GM21619 (cell line): ENCODE data around the gene DPF3.
A peak's percentile ranks its signal among the peaks of the same experiment; 100 is the strongest.

Source experiments
- ATAC-seq: cut with Tn5 transposase; IDR thresholded peaks from one replicate; pipeline ENCODE4 v1.9.1; 2021; ENCODE audit not compliant: unreplicated experiment

Gene DPF3

DNA sequence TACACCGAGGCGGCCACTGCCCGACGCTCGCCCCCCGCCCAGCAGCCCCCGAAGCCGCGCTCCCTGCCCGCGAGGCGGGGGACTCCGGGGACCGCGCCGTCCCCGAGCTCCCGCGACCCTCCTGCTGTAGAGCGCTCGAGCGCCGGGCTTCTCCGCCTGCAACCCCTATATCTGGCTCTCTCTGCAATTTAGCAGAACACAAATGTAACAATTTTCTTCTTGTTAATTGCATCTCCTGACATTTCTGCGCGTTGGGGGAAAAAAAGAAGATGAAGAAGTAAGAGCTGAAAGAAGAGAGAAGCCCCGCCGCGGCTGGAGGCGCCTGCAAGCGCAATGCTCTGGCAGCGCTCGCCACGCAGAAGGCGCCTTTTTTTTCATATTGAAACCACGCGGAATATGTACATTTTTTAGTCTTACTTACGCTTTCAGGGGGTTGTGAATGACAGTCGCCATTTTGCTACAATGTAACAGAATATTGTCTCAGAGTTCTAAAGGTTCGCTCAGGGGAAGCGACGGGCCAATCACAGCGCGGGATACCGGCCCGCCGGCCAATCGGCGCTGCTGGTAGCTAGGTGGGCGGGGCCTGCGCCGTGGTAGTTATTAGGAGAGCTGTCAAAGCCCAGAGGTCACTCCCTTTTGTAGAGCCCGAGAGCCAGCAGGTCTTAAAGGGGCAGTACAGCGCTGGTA lies at the start of gene DPF3:
Gene DPF3 (minus strand): TSS at position 466 of the 687 bp plus-strand sequence. CDS start 13 bp downstream, at position 453.
- peak; percentile 98 for ATAC-seq

DNA sequence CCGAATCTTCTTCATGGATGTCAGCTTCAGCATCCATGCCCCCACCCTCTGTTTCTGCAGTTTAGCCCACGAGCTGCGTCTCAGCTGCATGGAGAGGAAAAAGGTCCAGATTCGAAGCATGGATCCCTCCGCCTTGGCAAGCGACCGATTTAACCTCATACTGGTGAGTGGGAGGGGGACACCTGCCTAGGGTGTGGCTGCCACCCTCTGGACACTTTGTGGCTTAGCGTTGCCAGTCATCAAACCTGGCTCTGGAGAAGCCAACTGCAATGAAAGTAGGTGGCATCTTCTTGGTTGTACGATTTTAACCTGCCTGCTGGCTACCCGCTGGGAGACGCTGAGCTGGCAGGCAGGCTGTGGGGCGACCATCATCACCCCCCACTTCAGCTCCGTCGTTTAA lies 49.0 kb upstream of the DPF3 start:
- ATAC-seq = no peak

DNA sequence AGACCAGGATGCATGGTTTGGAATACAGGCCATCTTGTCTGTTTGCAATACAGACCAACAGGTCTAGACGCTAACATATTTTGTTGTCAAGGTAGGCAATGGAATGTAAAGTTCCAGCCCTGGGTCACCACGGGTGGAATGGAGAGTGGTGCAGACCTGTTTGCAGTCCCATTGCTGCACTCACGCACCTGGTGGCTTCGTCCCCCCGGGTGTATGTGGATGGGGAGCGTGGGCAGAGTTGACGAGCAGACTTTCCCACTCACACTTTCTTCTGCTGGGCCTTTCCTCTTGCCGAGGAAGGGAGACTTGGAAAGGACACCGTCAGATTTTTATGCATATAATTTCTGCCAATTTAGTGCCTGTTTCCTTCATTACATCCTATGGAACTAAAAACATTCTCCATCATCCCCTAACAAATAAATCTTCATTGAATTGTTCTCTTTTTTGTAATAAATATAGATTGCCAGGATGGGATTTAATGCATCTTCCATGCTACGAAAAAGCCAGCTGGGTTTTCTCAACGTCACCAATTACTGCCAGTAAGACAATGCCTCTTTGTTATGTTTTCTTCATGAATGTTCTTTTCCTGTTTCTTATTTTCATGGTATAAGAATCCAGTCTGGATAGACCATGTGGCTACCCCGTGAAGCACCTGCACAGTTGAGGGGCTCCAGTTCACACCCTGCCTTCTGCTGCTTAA lies 47.5 kb upstream of the DPF3 start:
- ATAC-seq = no peak

DNA sequence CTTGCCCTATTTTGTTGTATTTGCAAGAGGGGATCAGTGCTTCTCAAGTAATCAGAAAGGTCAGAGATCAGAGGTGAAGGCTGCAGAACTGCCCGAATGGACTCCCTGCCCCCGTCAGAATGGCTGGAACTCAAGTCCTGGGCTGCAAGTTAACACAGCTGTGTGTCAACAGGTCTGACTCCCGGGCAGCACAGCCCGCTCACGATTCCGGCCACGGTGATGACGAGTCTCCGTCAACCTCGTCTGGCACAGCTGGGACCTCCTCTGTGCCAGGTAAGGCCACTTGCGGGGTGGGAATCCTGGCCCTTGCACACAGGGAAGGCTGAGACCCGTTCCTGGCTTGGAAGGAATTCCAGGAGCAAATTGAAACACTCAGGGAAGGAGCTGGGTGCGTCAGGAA lies 45.7 kb upstream of the DPF3 start:
- ATAC-seq = no peak

DNA sequence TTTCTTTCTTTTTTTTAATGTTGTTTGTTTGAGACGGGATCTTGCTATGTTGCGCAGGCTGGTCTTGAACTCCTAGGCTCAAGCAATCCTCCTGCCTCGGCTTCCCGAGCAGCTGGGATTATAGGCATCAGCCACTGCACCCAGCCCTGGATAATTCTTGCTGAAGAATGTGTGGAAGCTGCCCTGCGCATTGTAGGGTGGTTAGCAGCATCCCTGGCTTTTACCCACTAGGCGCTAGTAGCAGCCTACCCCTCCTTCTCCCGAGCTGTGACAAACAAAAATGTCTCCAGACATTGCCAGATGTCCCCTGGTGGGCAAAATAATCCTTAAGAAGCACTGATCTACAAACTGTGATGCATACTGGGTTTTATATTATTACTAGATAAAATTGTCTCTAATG lies 39.0 kb upstream of the DPF3 start:
- ATAC-seq = no peak

DNA sequence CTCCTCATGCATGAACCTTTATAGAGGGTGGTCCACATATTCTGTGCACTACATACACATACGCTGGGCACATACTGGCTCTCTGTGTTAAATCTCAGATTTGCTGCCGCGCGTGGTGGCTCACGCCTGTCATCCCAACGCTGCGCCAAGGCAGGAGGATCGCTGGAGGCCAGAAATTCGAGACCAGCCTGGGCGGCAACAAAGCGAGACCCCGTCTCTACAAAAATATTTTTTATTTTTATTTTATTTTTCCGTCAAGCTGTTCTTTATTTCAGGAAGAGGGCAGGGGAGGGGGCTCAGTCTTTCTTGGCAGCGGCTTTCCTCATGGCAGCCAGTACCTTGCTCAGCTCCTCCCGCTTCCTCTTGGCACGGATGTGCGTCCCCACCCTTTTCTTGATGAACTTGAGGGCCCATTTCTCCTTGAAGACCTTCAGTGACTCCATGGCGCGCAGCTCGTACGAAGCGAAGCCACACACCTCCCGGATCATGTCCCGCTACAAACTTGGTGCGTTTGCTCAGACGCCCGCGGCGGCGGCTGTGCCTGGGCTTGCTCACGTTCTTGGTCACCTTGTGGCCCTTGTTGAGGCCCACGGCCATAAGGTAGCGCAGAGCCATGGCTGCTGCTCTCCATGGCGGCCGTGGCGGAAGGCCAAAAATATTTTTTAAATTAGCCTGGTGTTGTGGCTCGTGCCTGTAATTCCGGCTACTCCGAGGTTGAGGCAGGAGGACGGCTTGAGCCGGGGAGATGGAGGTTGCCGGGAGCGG lies 35.6 kb upstream of the DPF3 start:
- no peak for ATAC-seq

DNA sequence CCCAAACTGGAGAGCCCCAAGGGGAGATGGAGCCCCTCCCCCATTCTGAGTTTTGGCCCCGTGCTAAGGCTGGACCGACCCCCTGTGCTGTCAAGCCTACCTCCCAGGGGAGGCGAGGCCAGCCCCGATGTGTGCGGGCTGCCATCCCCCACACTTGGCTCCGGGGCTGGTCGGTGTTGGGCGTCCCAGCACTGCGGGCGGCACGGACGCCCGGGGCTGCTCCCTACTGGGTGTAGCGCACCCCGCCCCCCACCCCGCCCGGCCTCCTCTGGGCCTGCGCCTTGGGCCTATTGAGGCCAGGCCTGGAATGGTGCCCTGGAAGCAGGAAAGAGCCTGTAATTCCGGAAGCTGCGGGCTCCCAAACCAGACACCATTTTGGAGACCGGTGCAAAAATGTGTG lies 35.0 kb upstream of the DPF3 start:
- no peak for ATAC-seq

DNA sequence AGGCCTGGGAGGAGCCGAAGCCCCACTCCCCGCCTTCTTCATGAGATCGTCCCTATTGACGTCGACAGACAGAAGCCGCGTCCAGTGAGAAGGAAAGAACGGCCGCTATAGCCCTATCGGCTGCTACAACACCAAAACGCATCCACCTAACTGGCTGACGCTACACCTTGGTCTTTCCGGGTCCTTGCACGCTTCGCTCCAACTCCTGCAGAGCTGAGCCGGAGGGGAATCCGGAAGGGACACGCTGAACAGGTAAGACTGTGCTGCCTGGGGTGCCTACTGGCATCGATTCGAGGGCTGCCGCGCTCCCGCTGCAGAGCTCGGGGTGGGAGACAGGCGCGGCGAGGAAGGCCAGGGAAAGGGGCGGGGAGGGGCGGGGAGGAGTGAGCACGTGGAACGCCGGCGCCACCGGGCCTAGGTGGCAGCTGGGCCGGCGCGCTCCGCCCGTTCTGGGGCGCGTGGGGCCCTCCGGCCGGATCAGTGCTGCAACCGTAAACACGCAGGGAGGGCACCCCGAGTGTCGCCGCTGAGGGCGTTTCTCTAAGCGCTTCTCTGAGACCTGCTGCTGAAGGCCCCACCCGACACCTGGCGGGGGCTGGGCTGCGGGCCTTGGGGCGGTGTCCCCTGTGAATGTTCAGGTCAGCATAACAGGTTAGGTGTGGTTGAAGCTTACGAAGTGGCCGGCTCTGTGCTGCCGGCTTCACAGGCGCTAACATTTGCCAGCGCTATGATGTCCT lies 32.6 kb upstream of the DPF3 start, which contains the start of gene DCAF4:
Gene DCAF4 (plus strand): TSS at position 173 of the 737 bp plus-strand sequence. CDS start 11,515 bp downstream, outside the sequence.
- ATAC-seq = peak; percentile 98

DNA sequence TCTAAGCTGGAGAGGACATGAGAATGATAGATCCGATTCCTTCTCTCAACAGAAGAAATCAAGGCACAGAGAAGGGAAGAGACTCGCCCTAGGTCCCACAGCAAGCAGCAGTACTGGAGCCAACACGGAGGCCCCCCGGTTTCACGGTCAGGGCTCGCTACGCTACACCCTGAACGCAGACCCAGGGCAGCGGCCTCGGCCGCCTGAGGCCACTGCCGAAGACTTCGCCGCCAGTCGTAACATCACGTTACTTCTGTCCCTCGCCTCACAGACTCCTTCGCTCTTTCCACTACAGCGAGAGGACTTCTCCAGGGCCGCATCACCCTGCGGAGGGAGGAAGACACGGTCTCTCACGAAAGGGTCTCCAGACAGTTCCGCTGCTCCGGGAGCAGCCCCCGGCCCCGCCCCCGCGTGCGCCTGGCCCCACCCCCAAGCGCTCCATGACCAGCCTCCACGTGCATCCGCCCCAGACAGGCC lies 32.0 kb upstream of the DPF3 start:
- ATAC-seq = peak; percentile 12

DNA sequence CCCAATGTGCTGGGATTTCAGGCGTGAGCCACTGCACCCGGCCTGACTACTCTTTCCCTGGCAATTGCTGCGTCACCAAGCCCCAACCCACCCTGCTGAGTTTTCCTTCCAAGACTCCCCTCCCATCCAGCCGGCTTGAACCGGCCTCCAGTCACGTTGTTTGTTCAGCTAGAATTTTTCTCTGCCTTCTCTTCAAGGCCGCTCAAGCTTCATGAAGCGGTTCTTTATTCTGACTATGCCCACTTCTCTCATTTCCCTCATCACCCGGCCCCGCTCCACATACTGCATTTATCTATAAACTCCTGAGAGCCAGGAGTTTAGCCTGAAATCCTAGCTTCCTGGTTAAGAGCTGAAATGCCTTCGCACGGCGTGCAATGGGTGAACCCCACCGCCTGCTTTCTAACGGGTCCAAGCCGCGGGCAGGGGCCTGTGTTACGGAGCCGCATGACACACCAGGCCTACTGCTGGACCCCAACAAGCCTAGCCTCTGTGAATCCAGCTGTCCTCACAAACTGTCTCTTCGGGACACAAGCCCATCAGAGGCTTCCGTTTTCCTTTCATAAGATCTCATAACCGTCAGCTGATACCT lies 31.4 kb upstream of the DPF3 start:
- ATAC-seq = no peak

DNA sequence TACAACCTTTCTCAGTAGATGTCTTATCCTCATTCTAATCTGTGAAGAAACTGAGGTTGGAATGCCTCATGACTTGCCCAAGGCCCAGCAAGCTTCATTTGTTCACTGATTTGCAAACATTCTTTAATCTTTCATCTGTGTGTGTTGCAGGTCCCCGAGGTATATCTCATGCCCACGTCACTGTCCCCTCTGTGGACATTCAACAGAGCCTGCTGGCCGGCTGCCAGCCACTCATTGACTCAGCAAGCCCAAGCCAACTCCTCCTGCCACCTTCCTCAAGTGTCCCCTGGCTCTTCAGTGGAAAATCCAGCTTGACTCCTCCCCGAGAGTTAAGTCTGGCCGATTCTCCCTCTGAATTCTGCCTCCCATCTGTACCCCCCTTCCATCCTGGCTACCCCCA lies 30.4 kb upstream of the DPF3 start:
- no peak for ATAC-seq

DNA sequence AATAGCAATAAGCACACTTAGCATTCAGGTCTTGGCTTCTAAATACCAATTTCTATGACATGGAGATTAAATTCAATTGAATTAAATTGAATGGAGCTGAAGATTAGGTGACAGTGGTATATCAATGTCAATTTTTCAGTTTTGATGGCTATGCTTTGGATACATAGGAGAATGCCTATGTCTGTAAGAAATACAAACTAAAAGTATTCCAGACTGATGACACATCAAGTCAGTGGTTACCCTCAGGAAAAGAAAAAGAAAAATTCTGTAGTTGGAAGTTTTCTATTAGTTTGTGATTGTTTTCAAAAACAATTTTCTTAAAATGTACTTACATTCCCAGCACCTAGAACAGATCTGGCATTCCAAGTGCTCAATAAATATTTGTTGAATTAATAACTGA lies 27.5 kb upstream of the DPF3 start:
- ATAC-seq = no peak

DNA sequence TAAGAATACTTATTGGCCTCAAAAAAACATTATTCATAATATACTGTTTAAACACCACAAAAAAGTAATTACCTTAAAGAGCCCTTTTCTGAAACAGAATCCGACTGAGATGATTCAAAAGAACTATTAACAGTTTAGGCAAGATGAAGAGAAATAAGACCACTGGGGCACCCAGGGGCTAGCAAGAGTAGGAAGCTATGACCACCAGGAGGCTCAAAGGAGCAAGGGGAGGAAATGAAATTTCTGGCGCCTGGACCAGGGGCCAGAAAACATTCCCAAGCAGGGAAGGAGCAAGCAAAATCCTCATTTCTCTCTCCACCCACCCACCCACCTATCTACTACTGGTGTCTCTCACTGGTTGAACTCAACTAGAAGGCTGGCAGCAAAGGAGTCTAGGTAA lies 26.1 kb upstream of the DPF3 start:
- ATAC-seq = no peak

DNA sequence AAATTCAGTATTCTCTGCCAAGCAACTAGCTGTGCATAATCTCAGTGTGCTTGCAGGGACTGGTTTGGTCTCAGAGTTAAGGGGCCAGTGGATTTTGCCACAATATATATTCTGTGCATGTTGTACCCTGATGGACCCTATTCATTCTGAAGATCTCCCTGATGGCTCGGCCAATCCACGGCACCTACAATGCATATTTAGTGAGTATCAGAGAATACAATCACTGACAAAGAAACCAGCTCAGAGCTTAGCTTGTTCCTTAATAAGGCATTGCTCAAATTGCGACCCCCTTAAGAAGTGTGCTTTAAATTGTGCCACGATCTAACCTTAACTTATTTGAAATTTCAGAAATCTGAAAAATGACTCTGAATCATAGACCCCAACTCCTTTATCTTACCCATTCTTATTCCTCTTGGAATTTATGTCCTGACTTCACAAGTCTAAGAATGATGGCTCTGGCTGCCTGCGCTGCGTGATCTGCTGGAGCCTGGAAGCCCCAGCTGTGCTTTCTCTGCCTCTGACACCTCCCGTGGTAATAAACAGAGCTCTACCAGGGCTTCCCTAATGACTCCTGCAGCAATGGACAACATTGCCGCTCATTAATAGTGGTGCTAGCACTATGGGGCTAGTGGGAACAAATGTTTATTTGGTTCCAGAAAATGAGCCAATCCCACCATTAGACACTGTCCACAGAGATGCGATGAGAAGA lies 23.3 kb upstream of the DPF3 start:
- ATAC-seq = no peak

DNA sequence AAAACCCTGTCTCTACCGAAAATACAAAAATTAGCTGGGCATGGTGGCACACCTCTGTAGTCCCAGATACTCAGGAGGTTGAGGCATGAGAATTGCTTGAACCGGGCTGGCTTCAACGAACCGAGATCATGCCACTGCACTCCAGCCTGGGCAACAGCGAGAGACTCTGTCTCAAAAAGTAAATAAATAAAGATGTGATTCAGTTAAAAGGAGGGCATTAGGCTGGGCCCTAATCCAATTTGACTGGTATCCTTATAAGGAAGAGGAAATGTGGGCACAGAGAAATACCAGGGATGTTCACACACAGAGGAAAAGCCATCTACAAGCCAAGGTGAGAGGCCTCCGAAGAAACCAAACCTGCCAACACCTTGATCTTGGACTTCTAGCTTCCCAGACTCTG lies 22.3 kb upstream of the DPF3 start:
- no peak for ATAC-seq

DNA sequence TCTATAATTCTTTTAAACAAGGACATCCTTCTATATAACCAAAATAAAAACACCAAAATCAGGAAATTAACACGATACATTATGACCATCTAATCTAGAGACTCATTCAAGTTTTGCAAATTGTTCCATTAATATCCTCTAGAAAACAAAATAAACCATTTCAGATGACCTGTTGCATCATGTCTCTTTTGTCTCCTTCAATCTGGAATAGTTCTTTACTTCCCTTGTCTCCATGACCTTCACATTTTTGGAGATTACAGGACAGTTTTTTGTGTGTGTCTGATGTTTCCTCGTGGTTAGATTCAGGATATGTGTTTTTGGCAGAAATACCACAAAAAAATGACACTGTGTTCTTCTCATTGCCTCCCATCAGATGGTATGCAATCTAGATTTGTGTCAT lies 19.9 kb upstream of the DPF3 start:
- ATAC-seq = no peak

DNA sequence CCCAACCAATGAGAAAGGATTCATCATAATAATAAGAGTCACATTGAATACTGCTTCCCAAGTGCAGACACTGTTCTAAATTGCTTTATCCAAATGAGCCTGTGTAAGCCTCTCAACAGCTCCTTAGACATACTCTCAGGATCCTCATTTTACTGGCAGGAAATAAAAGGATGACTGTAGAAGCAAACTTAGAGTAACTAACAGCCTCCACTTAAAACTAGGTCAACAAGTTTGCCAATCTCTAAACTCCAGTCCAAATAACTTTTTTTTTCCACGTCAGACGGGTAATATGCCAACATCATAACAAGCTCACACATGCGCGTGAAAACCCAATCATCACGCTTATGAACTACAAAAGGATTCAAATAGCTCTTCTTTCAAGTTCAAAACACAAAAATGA lies 15.3 kb upstream of the DPF3 start:
- ATAC-seq = no peak

DNA sequence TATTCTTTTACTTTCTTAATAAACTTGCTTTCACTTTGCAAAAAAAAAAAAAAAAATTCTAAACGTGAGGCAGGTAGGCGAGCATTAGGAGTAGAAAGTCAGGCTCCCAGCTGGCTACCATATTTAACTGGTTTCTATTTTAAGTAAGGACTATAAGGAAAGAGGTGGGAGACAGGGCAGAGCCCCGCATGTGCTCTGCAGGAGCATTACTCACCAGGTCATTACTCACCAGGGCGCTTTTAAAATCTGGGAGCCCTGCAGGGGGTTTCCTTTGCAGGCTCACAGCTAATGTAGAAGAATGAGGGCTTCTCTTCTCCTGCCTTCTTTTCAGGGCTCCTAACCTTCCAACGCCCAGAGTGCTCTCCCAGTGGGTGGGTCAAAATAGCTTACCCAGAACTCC lies 14.0 kb upstream of the DPF3 start:
- ATAC-seq = no peak

DNA sequence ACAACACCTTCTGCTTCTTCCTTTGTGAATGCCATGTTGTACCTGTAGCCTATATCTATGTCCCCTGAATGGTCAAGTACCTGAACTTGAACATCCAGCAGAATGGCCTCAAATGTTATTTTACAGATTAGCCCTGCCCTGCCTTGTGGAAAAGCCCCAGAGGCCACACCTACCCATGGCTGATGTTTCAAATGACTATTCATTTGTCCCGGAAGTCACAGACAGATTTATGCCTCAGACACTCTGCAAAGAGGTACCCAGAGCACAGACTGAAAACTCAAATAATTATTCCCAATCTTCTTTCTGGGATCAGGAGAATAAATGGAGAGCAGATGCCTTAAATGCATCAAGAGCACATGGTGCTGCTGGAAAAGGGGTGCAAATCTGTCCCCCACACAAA lies 13.0 kb upstream of the DPF3 start:
- ATAC-seq = no peak

DNA sequence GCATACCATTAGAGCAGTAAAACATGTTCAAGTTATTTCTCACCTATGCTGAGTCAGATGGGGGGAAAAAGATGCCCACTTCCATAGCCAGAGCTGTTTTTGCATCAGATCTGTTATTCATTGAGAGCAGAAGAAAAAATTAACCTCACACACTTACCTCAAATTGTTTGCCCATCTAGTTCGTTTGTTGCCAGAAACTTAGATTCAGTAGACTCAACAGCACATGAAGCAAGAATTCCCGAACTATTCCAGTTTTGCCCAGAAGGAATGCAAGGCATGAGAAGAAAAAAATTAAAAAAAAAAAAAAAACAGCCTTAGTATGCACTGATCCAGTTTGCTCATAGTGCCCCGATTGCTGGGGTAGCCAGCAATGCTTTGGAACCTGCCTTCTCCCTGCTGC lies 12.4 kb upstream of the DPF3 start:
- ATAC-seq = no peak
